Ramos (cell line): ENCODE results near the gene RABL6.

Experiments used
- in situ Hi-C: fragments of 300-500 bp; cut with MboI; formaldehyde crosslinking; loops from one replicate; pipeline ENCODE4 v1.14.3; 2022; ENCODE audit warnings: low sequenced_read_pairs; ENCODE audit not compliant: unreplicated experiment

The RABL6 gene

DNA sequence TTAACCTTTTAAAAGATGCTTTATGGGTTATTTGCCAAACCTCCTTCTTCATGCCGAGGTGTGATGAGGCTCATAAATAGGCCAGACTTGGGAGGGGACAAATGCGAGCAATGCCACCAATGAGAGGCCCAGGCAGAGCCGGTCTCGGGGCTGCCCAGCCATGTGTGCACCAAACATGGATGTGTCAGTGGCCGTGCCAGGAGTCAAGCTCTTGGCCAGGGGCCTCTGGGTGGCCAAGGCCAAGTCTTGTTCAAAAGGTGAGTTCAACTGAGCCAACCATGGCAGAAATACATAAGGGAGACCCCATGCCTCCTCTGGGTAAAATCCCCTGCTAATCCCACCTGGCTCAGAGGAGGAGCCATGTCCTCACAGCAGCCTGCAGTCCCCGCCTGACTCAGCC, 32.6 kb upstream of the RABL6 start:
- in situ Hi-C loops = loop anchor here (25.0 kb wide), 2 partner anchors 462 to 687 kb away; partner anchors contain the start of genes CYSRT1, NSMF, RNF224 and SLC34A3

DNA sequence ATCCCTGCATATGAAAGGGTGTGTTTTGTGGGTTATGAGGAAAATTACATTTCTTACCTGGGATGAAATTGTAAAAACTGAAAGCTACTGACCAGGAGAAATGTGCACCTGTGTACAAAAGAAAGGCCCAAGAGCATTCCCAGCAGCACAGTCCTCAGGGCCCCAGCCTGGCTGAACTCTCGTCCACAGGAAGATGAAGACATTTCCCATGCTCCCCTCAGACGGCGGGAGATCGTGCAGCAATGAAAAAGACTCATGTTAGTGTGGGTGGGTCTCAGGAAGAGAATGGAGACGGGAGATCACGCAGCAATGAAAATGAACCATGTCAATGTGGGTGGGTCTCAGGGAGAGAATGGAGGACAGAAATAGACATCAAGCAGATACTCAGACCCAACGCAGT, 30.8 kb upstream of the RABL6 start:
- in situ Hi-C loops = loop anchor here (25.0 kb wide), 2 partner anchors 460 to 685 kb away; partner anchors contain the start of genes CYSRT1, NSMF, RNF224 and SLC34A3

DNA sequence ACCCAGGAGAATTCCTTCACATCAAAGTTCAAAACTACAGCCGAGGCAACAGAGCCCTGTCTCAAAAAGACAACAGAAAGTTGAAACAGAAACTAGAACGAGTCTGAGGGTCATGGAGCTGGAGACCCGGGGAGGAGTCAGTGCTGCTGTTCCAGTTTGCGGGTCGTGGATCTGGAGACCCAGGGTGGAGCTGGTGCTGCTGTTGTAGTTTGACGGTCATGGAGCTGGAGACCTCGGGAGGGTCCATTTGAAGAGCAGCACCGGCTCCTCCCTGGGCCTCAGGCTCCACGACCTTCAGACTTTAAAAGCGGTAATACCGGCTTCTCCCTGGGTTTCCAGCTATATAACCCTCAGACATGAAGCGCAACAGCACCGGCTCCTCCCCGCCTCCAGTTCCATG, 30.4 kb upstream of the RABL6 start:
- in situ Hi-C loops = loop anchor here (25.0 kb wide), 2 partner anchors 460 to 685 kb away; partner anchors contain the start of genes CYSRT1, NSMF, RNF224 and SLC34A3

DNA sequence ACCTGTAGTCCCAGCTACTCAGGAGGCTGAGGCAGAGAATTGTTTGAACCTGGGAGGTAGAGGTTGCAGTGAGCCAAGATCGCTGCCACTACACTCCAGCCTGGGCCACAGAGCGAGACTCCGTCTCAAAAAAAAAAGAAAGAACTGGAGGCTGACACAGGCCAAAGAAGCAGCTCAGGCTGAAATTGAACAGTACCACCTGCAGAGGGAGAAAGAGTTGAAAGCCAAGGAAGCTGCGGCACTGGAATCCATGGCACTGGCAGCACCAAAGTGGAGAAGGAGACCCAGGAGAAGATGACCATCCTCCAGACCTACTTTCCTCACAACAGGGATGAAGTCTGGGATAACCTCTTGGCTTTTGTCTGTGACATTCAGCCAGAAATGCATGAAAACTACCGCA, 27.9 kb upstream of the RABL6 start:
- in situ Hi-C loops = loop anchor here (25.0 kb wide), 2 partner anchors 457 to 682 kb away; partner anchors contain the start of genes CYSRT1, NSMF, RNF224 and SLC34A3

DNA sequence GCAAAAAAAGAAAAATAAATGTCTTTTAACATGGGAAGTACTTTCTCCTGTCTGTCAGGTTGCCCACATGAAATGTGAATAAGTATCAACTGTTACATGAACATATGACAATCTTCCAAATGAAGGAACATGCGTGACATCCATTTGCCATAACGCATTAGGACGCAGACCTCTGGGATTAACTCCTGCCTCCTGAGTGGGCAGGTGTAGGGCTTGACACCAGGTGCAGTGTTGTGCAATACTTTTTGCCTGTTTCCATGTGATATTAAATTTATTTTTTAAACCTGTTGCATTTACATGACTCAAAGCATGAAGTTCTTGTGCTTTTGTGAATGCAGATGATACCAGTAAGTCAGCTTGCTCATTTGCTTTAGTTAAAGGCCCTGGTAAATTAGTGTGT, 25.3 kb upstream of the RABL6 start:
- in situ Hi-C loops = loop anchor here (25.0 kb wide), 2 partner anchors 455 to 680 kb away; partner anchors contain the start of genes CYSRT1, NSMF, RNF224 and SLC34A3

DNA sequence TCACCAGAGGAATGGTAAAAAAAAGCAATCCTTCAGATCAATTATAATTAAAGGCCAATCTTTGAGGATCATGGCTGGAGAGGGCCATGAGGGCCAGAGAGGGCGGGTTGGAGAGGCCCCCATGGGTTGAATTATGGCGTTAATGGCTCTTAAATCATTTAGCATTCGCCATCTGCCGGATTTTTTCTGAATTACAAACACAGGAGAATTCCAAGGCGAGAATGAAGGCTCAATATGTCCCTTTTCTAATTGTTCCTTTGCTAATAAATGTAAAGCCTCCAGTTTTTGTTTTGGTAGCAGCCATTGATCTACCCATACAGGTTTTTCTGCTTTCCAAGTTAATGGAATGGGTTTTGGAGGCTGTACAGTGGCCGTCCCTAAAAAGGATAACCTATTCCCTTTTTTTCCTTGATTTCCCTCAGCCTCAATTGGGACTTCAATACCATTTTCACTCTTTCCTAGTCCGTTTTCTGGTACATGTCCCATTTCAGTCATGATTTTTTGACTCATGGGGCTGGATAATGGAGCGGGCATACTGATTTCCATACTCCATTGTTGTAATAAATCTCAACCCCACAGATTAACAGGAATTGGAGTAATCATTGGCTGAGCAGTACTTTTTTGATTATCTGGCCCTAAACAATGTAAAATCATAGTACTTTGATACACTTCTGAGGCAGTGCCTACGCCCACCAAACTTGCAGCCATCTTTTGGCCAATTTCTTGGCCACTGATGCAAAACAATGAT, 23.3 kb upstream of the RABL6 start:
- in situ Hi-C loops = loop anchor here (25.0 kb wide), 2 partner anchors 453 to 678 kb away; partner anchors contain the start of genes CYSRT1, NSMF, RNF224 and SLC34A3

DNA sequence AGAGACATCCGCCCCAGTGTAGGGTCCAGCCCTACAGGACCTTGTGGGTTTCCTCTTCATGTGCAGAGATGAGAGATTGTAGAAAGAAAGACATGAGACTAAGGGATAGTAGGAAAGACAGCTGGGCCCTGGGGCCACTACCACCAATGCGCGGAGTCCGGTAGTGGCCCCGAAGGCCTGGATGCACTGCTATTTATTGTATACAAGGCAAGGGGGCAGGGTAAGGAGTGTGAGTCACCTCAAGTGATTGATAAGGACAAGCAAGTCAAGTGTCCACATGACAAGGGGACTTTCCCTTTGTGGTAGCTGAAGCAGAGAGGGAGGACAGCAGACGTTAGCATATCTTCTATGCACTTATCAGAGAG, 22.8 kb upstream of the RABL6 start:
- in situ Hi-C loops = loop anchor here (25.0 kb wide), 2 partner anchors 452 to 677 kb away; partner anchors contain the start of genes CYSRT1, NSMF, RNF224 and SLC34A3

DNA sequence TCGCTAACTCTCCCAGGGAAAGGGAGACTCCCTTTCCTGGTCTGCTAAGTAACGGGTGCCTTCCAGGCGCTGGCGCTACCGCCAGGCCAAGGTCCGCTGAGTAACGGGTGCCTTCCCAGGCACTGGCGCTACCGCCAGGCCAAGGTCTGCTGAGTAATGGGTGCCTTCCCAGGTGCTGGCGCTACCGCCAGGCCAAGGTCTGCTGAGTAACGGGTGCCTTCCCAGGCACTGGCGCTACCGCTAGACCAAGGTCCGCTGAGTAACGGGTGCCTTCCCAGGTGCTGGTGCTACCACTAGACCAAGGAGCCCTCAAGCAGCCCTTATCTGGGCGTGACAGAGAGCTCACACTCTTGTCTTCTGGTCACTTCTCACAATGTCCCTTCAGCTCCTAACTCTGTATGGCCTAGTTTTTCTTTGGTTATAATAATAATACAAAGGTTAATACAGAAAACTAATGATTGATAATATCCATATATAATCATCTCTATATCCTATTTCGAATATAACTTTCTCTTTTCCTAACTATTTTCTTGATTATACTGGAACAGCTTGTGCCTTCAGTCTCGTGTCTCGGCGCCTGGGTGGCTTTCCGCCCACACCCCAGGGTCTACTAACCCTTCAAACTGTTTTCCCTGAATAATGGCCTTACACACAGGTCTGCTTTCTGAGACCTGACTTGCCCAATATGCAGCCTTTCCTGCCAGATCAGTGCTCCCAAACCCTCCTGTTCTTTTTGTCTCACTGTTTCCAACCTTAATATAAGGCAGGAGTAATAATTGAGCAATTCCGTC, 22.0 kb upstream of the RABL6 start:
- in situ Hi-C loops = loop anchor here (25.0 kb wide), 2 partner anchors 452 to 677 kb away; partner anchors contain the start of genes CYSRT1, NSMF, RNF224 and SLC34A3

DNA sequence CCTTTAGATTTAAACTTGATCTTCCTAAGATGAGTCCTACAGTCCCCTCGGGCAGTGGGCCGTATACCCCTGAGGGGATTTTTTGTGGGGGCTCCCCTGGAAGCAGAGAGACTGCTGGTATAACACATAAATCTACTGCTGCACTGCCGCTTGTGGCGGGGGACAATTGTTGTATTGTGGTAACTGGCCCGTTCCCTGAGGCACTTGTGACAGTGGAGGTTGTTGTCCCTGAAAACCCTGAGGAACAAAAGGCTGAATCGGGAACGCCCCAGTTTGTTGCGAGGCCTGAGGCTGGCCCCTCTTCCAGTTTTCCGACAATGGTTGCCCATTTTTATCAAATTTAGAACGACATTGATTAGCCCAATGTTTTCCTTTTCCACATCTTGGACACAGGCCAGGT, 21.3 kb upstream of the RABL6 start:
- in situ Hi-C loops = loop anchor here (25.0 kb wide), 2 partner anchors 451 to 676 kb away; partner anchors contain the start of genes CYSRT1, NSMF, RNF224 and SLC34A3

DNA sequence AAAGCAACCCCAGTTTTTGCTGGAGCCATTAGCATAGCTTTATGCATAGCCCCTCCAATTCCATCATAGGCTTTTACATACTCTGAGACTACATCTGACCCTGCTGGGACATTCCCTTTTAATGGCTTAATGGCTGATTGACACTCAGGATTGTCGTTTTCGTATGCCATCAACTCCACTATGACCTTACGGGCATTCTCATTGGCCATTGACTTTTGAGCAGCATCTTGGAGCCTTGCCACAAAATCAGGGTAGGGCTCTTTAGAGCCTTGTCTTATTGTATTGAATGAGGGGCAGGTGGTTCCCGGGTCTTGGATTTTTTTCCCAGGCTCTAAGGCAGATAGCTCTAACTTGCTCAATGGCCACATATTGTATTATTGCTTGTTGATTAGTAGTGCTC, 20.8 kb upstream of the RABL6 start:
- in situ Hi-C loops = loop anchor here (25.0 kb wide), 2 partner anchors 450 to 675 kb away; partner anchors contain the start of genes CYSRT1, NSMF, RNF224 and SLC34A3

DNA sequence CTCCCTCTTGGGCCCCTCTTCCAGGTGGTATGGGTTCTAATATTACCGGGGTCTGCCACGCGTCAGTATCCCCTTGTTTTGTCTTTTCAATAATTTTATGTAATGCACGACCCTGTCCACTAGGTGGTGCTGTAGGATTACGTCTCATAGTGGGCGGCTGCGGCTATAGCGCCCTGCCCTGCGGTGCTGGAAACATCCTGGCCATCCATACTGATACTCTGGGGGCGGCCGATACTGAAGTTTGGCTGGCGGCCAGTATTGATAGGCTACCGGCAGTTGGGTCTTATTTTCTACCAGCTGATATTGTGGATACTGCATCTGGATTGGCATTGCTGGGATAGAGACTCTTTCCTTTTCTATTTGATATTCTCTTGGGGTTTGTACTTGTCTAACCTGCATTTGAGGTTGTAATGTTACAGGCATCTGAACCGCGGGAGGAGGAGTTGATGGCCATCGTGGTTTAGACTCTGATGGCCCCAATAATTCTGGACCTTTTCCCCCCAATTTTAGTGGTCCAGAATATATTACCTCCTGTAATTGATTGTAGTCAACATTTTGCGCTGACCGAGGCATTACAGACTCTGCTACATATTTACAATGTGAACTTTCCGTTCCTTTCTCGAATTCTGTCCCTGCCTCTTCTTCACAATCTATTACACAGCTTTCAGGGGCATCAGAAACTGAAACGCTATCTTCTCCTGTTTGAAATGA, 19.9 kb upstream of the RABL6 start:
- in situ Hi-C loops = loop anchor here (25.0 kb wide), 2 partner anchors 449 to 674 kb away; partner anchors contain the start of genes CYSRT1, NSMF, RNF224 and SLC34A3

DNA sequence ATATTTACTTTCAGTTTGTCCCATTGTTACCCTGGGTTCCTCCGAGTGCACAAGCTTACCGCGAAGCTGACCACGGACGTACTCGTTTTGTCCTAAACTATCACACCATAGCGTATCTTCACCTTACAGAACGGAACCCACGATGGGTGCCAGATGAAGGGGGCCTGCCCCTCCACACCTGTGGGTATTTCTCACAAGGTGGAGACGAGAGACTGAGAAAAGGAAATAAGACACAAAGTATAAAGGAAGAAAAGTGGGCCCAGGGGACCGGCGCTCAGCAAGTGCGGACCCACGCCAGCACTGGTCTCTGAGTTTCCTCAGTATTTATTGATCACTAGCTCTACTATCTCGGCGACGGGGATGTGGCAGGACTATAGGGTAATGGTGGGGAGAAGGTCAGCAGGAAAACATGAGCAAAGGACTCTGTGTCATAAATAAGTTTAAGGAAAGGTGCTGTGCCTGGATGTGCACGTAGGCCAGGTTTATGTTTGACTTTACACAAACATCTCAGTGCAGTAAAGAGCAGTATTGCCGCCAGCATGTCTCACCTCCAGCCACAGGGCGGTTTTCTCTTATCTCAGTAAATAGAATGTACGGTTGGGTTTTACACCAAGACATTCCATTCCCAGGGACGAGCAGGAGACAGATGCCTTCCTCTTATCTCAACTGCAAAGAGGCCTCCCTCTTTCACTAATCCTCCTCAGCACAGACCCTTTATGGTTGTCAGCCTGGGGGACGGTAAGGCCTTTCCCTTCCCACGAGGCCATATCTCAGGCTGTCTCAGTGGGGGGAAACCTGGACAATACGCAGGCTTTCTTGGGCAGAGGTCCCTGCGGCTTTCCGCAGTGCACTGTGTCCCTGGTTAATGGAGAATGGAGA, 18.9 kb upstream of the RABL6 start:
- in situ Hi-C loops = loop anchor here (25.0 kb wide), 2 partner anchors 448 to 673 kb away; partner anchors contain the start of genes CYSRT1, NSMF, RNF224 and SLC34A3

DNA sequence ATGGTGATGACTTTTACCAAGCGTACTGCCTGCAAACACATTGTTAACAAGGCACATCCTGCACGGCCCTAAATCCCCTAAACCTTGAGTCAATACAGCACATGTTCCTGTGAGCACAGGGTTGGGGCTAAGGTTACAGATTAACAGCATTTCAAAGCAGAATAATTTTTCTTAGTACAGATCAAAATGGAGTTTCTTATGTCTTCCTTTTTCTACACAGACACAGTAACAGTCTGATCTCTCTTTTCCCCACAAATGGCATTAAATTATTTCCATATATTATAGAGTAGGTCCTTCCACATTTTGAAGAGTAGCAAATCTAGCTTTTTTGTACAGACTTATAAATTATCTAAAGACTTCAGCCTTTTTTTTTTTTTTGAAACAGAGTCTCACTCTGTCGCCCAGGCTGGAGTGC, 18.2 kb upstream of the RABL6 start:
- in situ Hi-C loops = loop anchor here (25.0 kb wide), 2 partner anchors 448 to 673 kb away; partner anchors contain the start of genes CYSRT1, NSMF, RNF224 and SLC34A3

DNA sequence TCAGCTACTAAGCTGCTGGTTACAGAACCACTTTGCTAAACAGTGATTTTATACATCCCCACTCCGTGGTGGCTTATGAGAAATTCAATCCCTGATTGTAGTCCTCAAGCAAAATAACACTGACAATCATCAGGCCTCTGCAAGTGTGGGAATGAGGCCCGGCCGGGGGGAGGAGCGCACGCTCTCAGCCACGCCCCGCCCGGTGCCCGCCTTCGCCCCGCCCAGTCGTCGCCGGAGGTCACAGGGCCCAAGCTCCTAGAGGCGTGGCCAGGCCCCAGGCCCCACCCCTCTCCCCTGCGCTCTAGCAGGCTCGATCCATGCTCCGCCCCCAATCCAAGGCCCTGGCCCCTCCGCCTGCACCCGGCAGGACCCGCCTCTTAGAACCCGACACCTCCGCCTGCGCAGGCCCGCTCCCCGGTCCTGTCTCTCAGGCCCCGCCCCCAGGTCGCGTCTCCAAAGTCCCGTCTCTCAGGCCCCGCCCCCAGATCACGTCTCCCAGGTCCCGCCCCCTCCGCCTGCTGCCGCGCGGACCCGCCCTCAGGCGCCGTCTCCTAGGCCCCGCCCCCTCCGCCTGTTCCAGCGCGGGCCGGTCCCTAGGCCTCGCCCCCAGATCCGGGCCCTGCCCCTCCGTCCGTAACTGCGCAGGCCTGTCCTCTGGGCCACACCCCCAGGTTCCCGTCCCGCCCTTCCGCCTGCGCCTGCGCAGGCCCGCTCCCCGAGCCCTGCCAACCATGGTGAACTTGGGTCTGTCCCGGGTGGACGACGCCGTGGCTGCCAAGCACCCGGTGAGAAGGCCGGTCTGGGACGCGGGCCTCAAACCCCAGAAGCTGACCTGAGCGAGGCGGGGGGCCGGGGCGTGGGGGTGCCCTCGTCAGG, 16.9 kb upstream of the RABL6 start, which contains the start of gene TMEM141:
TSS of gene TMEM141 (plus strand) at position 705 of the 876 bp plus-strand sequence. CDS start at position 732, 27 bp downstream.
- in situ Hi-C loops = loop anchor here (5.0 to 25.0 kb wide), 3 partner anchors 246 to 671 kb away; partner anchors contain the start of genes CYSRT1, NSMF, RNF224 and SLC34A3

DNA sequence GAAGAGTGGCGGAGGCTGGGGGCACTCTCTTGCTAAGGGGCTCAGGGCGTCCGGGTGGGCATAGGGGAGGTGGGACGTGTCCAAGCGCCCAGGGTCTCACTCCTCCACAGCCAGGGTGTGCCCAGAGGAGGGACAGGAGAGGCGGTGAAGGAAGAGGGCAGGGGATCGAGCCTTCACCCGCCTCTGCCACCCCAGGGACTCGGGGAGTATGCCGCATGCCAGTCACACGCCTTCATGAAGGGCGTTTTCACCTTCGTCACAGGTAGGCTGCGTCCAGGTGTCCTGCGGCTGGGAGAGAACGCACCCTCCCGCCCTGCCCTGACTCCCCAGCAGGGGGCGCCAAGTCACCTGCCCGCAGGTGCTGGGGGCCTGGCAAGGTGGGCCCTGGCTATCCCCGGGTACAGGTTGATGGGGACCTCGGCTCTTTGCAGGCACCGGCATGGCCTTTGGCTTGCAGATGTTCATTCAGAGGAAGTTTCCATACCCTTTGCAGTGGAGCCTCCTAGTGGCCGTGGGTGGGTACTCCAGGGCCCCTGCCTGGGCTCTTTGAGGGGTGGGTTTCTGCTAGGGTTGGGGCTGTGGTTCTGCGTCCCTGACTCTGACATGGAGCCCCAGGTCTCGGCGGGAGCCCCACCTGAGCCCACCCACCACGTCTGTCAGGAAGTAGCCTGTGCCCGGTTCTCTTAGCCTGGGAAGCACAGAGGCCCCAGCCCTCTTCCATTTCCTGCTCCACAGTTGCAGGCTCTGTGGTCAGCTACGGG, 16.1 kb upstream of the RABL6 start:
- in situ Hi-C loops = loop anchor here (5.0 to 25.0 kb wide), 3 partner anchors 246 to 671 kb away; partner anchors contain the start of genes CYSRT1, NSMF, RNF224 and SLC34A3

DNA sequence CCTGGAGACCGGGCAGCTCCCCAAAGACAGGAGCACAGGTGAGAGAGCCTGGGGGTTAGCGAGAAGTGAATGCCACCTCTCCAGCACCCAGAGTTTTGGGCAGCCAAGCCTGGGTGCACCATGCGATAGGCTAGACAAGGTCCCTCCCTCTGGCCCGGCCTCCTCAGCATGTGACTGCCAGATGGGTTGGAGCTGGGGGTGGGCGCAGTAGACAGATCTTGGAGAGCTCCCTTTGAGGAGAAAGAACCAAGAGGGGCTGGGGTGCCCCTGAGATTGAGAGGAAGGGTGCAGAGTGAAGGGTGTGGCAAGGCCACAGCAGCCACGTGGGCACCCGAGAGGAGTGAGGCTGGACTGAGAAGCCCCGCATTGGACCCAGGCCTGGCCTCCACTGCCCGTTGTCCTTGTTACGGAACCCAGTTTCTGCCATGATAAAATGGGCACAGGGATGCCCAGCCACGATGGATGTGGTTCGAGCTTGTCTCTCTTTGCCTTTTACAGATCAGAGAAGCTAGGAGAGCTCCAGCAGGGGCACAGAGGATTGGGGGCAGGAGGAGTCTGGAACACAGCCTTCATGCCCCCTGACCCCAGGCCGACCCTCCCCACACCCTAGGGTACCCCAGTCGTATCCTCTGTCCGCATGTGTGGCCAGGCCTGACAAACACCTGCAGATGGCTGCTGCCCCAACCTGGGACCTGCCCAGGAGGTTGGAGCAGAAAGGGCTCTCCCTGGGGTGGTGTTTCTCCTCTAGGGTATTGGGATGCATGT, 15.2 kb upstream of the RABL6 start:
- in situ Hi-C loops = loop anchor here (5.0 to 25.0 kb wide), 3 partner anchors 245 to 670 kb away; partner anchors contain the start of genes CYSRT1, NSMF, RNF224 and SLC34A3
